Liver (tissue), 3 donors: ENCODE data around the gene APP.

ENCODE experiments used
- EGR1 ChIP-seq, 2 donors: IDR thresholded peaks; 2 replicates each; pipeline ENCODE4 v1.6.1; 2016 to 2018; ENCODE audit warnings: antibody characterized with exemption in 2 of 2, low read depth in 2 of 2
- JUND ChIP-seq, 2 donors: IDR thresholded peaks; 2 replicates each; pipeline ENCODE4 v1.6.1; 2016; ENCODE audit warnings: antibody characterized with exemption in 2 of 2
- TAF1 ChIP-seq: conservative IDR thresholded peaks from 2 replicates; pipeline ENCODE4 v1.6.1; 2016; ENCODE audit warnings: antibody characterized with exemption, mild to moderate bottlenecking
- YY1 ChIP-seq: IDR thresholded peaks from 2 replicates; pipeline ENCODE4 v1.6.1; 2016; ENCODE audit warnings: antibody characterized with exemption, mild to moderate bottlenecking
- TF ChIP-seq, protein P1 (sequence below): fragments of 150-350 bp; IDR thresholded peaks from 2 replicates; pipeline ENCODE4 v1.5.1; 2017; ENCODE audit warnings: improper control_type of control experiment, low read depth, low read length; ENCODE audit not compliant: missing input control
- TF ChIP-seq, protein P2 (sequence below): IDR thresholded peaks from 2 replicates; pipeline ENCODE4 v1.6.1; 2016; ENCODE audit warnings: antibody characterized with exemption, mild to moderate bottlenecking
- donor health status: healthy.
- donor health status: healthy.

DNA sequence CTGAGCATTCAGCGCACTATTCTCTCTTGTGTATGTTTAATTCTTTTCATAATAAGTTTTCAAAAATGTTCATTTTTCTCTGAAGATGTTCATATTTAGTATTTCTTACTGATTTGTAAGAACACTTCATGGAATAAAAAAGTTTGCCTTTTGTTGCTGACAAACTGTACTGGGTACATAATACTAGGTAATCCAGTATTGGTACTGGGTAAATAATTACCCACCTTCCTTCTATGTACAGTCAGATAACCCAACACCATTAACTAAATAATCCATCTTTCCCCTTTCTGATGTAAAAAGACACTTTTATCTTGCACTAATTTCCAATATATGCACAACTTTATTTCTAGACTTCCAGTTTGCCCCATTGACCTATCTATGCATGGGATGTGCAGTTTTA, 23.9 kb downstream of the APP start:
- TF ChIP-seq, protein P1, sequence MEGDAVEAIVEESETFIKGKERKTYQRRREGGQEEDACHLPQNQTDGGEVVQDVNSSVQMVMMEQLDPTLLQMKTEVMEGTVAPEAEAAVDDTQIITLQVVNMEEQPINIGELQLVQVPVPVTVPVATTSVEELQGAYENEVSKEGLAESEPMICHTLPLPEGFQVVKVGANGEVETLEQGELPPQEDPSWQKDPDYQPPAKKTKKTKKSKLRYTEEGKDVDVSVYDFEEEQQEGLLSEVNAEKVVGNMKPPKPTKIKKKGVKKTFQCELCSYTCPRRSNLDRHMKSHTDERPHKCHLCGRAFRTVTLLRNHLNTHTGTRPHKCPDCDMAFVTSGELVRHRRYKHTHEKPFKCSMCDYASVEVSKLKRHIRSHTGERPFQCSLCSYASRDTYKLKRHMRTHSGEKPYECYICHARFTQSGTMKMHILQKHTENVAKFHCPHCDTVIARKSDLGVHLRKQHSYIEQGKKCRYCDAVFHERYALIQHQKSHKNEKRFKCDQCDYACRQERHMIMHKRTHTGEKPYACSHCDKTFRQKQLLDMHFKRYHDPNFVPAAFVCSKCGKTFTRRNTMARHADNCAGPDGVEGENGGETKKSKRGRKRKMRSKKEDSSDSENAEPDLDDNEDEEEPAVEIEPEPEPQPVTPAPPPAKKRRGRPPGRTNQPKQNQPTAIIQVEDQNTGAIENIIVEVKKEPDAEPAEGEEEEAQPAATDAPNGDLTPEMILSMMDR, result no peak
- TF ChIP-seq JUND (IDR thresholded peaks at IDR 0.05), result no peak
- TF ChIP-seq EGR1 (IDR thresholded peaks at IDR 0.05; ENCODE audit: low read depth in 2 of 2), result no peak
- TF ChIP-seq TAF1, result no peak
- no peak for TF ChIP-seq YY1
- TF ChIP-seq, protein P2, sequence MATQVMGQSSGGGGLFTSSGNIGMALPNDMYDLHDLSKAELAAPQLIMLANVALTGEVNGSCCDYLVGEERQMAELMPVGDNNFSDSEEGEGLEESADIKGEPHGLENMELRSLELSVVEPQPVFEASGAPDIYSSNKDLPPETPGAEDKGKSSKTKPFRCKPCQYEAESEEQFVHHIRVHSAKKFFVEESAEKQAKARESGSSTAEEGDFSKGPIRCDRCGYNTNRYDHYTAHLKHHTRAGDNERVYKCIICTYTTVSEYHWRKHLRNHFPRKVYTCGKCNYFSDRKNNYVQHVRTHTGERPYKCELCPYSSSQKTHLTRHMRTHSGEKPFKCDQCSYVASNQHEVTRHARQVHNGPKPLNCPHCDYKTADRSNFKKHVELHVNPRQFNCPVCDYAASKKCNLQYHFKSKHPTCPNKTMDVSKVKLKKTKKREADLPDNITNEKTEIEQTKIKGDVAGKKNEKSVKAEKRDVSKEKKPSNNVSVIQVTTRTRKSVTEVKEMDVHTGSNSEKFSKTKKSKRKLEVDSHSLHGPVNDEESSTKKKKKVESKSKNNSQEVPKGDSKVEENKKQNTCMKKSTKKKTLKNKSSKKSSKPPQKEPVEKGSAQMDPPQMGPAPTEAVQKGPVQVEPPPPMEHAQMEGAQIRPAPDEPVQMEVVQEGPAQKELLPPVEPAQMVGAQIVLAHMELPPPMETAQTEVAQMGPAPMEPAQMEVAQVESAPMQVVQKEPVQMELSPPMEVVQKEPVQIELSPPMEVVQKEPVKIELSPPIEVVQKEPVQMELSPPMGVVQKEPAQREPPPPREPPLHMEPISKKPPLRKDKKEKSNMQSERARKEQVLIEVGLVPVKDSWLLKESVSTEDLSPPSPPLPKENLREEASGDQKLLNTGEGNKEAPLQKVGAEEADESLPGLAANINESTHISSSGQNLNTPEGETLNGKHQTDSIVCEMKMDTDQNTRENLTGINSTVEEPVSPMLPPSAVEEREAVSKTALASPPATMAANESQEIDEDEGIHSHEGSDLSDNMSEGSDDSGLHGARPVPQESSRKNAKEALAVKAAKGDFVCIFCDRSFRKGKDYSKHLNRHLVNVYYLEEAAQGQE, result no peak
